ENCODE measurements around the gene HAUS6. TPM values are rescaled to one million over a fixed set of nuclear protein-coding genes. Genes with fewer than 3 reads are reported as not detected.

The HAUS6 gene
- total and polyA plus RNA-seq, 4 experiments from 2014 or later: 6.7 to 20.9 (median 13.5) TPM

- Histone ChIP-seq H3K9me3 (ENCODE audit: control insufficient read depth in 1 of 2, low read length in 2 of 2) (no peaks in the 10 kb centered on the region), H3K27me3 (ENCODE audit: insufficient read depth, low read length) (no peaks in the 10 kb centered on the region), H3K27ac (ENCODE audit: low read depth, low read length) (peak within 1 kb of the TSS; percentile 87), H3K4me1 (ENCODE audit: insufficient read depth, low read length) (peaks cover 39% of the 10 kb centered on the region), H3K4me3 (ENCODE audit: low read length in 2 of 2) (peak within 1 kb of the TSS; percentile 84 to 96), H3K36me3 (ENCODE audit: insufficient read depth, low read length) (no peaks in the 10 kb centered on the region)
- Mint-ChIP-seq H3K4me3 (peak within 1 kb of the TSS; percentile 91 to 99 (median 96)), H3K27me3 (no peaks in the 10 kb centered on the region), H3K9me3 (no peaks in the 10 kb centered on the region), H3K36me3 (peaks cover 0 to 28% of the 10 kb centered on the region in 2 donors), H3K4me1 (peaks cover 21 to 56% (median 40%) of the 10 kb centered on the region in 4 donors), H3K27ac (peak within 1 kb of the TSS; percentile 96 to 100 (median 99))
- peak; percentile 94 to 96 (median 95) for DNase-seq
- ChIA-PET POLR2A (ENCODE audit: partially characterized antibody) (interaction anchor here (0.7 to 3.0 kb wide), 29 partner anchors 8 to 1636 kb away, joined by 3 to 30 read pairs (median 5); partner anchors contain the start of genes ACER2, DENND4C, HAUS6 and RPS6), CTCF (ENCODE audit: partially characterized antibody) (interaction anchor here (0.6 to 3.3 kb wide), 38 partner anchors 10 to 417 kb away, joined by 3 to 35 read pairs (median 3); no protein-coding TSS in a partner anchor)
- intact Hi-C loops (cut with micrococcal nuclease): loop anchor here (1.0 to 2.0 kb wide), 8 partner anchors 53 to 1574 kb away; partner anchors contain the start of genes DENND4C, HAUS6, MLLT3 and PLIN2
Observed at GRCh38 chr9:19048966-19049916, 53.5 kb downstream of the HAUS6 start, which contains the start of gene RRAGA. Gene RRAGA (plus strand): TSS chr9:19049427. CDS start chr9:19049660, 233 bp downstream.

- ChIA-PET POLR2A (ENCODE audit: partially characterized antibody) (no interaction called here), CTCF (ENCODE audit: partially characterized antibody) (interaction anchor here (0.9 to 1.5 kb wide), 2 partner anchors 9 to 428 kb away, joined by 3 to 9 read pairs; no protein-coding TSS in a partner anchor)
- Histone ChIP-seq H3K27ac (ENCODE audit: low read depth, low read length) (no peak overlapping the region), H3K4me1 (ENCODE audit: insufficient read depth, low read length) (no peaks in the 10 kb centered on the region), H3K27me3 (ENCODE audit: insufficient read depth, low read length) (no peaks in the 10 kb centered on the region), H3K9me3 (ENCODE audit: control insufficient read depth in 1 of 2, low read length in 2 of 2) (no peaks in the 10 kb centered on the region), H3K4me3 (ENCODE audit: low read length in 2 of 2) (no peak overlapping the region), H3K36me3 (ENCODE audit: insufficient read depth, low read length) (no peaks in the 10 kb centered on the region)
- no peak overlapping the region for H3K27ac Mint-ChIP-seq
- H3K36me3 Mint-ChIP-seq: peaks cover 1 to 5% of the 10 kb centered on the region in 2 donors
- intact Hi-C loops (cut with micrococcal nuclease): no loop called here
- no peaks in the 10 kb centered on the region for H3K4me1 Mint-ChIP-seq
- no peaks in the 10 kb centered on the region for H3K27me3 Mint-ChIP-seq
- no peak for DNase-seq
- H3K4me3 Mint-ChIP-seq: no peak overlapping the region
- no peaks in the 10 kb centered on the region for H3K9me3 Mint-ChIP-seq
Observed at GRCh38 chr9:19036611-19037010, 66.1 kb downstream of the HAUS6 start.

- no peak within 1 kb of the TSS for H3K27ac Mint-ChIP-seq
- POLR2A ChIA-PET (ENCODE audit: partially characterized antibody): no interaction called here
- Histone ChIP-seq H3K4me1 (ENCODE audit: insufficient read depth, low read length) (no peaks in the 10 kb centered on the region), H3K36me3 (ENCODE audit: insufficient read depth, low read length) (no peaks in the 10 kb centered on the region), H3K27me3 (ENCODE audit: insufficient read depth, low read length) (peaks cover 4% of the 10 kb centered on the region), H3K27ac (ENCODE audit: low read depth, low read length) (no peak within 1 kb of the TSS), H3K9me3 (ENCODE audit: control insufficient read depth in 1 of 2, low read length in 2 of 2) (no peaks in the 10 kb centered on the region), H3K4me3 (ENCODE audit: low read length in 2 of 2) (no peak within 1 kb of the TSS)
- DNase-seq: no peak
- CTCF ChIA-PET (ENCODE audit: partially characterized antibody): no interaction called here
- H3K27me3 Mint-ChIP-seq: peaks cover 4 to 5% of the 10 kb centered on the region in 2 donors
- intact Hi-C loops (cut with micrococcal nuclease): no loop called here
- peaks cover 1 to 5% of the 10 kb centered on the region in 2 donors for H3K36me3 Mint-ChIP-seq
- H3K9me3 Mint-ChIP-seq: no peaks in the 10 kb centered on the region
- peaks cover 0 to 2% (median 0%) of the 10 kb centered on the region in 4 donors for H3K4me1 Mint-ChIP-seq
- H3K4me3 Mint-ChIP-seq: no peak within 1 kb of the TSS
Observed at GRCh38 chr9:19033015-19033414, 69.7 kb downstream of the HAUS6 start, which contains the start of gene SAXO1. Gene SAXO1 (minus strand): TSS chr9:19033209. CDS start chr9:19032908, 301 bp downstream.

GRCh38 chr9:19032406-19032805 lies 70.3 kb downstream of the HAUS6 start:
- Mint-ChIP-seq H3K27ac (no peak overlapping the region), H3K4me1 (peaks cover 0 to 2% (median 0%) of the 10 kb centered on the region in 4 donors), H3K27me3 (peaks cover 4 to 5% of the 10 kb centered on the region in 2 donors), H3K36me3 (peaks cover 1 to 5% of the 10 kb centered on the region in 2 donors), H3K9me3 (no peaks in the 10 kb centered on the region), H3K4me3 (no peak overlapping the region)
- ChIA-PET CTCF (ENCODE audit: partially characterized antibody) (no interaction called here), POLR2A (ENCODE audit: partially characterized antibody) (no interaction called here)
- Histone ChIP-seq H3K36me3 (ENCODE audit: insufficient read depth, low read length) (no peaks in the 10 kb centered on the region), H3K27ac (ENCODE audit: low read depth, low read length) (no peak overlapping the region), H3K4me1 (ENCODE audit: insufficient read depth, low read length) (no peaks in the 10 kb centered on the region), H3K9me3 (ENCODE audit: control insufficient read depth in 1 of 2, low read length in 2 of 2) (no peaks in the 10 kb centered on the region), H3K27me3 (ENCODE audit: insufficient read depth, low read length) (peaks cover 4% of the 10 kb centered on the region), H3K4me3 (ENCODE audit: low read length in 2 of 2) (no peak overlapping the region)
- DNase-seq: no peak
- intact Hi-C loops (cut with micrococcal nuclease): no loop called here

GRCh38 chr9:19030899-19031298 lies 71.8 kb downstream of the HAUS6 start:
- DNase-seq: no peak

GRCh38 chr9:19028835-19029451 lies 73.8 kb downstream of the HAUS6 start:
- no peak overlapping the region for H3K4me3 ChIP-seq (ENCODE audit: low read length in 2 of 2)
- DNase-seq: peak in 4 of 5 donors; percentile 21 to 35 (median 24)
- no peak overlapping the region for H3K27ac ChIP-seq (ENCODE audit: low read depth, low read length)
- intact Hi-C loops (cut with micrococcal nuclease): loop anchor here (5.0 kb wide), 2 partner anchors 428 to 1217 kb away; no protein-coding TSS in a partner anchor
- peak overlapping the region in 1 of 8 donors; percentile 37 for H3K4me3 Mint-ChIP-seq
- peaks cover 4 to 11% of the 10 kb centered on the region in 2 donors for H3K27me3 Mint-ChIP-seq
- no peaks in the 10 kb centered on the region for H3K4me1 ChIP-seq (ENCODE audit: insufficient read depth, low read length)
- no peaks in the 10 kb centered on the region for H3K9me3 Mint-ChIP-seq
- ChIA-PET CTCF (ENCODE audit: partially characterized antibody) (interaction anchor here (0.9 to 3.2 kb wide), 18 partner anchors 9 to 774 kb away, joined by 3 to 28 read pairs (median 5); partner anchors contain the start of gene RRAGA), POLR2A (ENCODE audit: partially characterized antibody) (no interaction called here)
- no peaks in the 10 kb centered on the region for H3K36me3 Mint-ChIP-seq
- H3K27me3 ChIP-seq (ENCODE audit: insufficient read depth, low read length): peaks cover 4% of the 10 kb centered on the region
- no peaks in the 10 kb centered on the region for H3K9me3 ChIP-seq (ENCODE audit: control insufficient read depth in 1 of 2, low read length in 2 of 2)
- peaks cover 0 to 2% (median 0%) of the 10 kb centered on the region in 4 donors for H3K4me1 Mint-ChIP-seq
- H3K27ac Mint-ChIP-seq: no peak overlapping the region
- no peaks in the 10 kb centered on the region for H3K36me3 ChIP-seq (ENCODE audit: insufficient read depth, low read length)

More at GRCh38 chr9:19030899-19031298, 71.8 kb downstream of the HAUS6 start:
- H3K27ac ChIP-seq (ENCODE audit: low read depth, low read length): no peak overlapping the region
- Mint-ChIP-seq H3K9me3 (no peaks in the 10 kb centered on the region), H3K36me3 (peaks cover 0 to 1% of the 10 kb centered on the region in 2 donors), H3K27me3 (peaks cover 4 to 8% of the 10 kb centered on the region in 2 donors), H3K27ac (peak overlapping the region in 1 of 7 donors; percentile 62), H3K4me1 (peaks cover 0 to 2% (median 0%) of the 10 kb centered on the region in 4 donors), H3K4me3 (no peak overlapping the region)
- H3K36me3 ChIP-seq (ENCODE audit: insufficient read depth, low read length): no peaks in the 10 kb centered on the region
- ChIA-PET POLR2A (ENCODE audit: partially characterized antibody) (no interaction called here), CTCF (ENCODE audit: partially characterized antibody) (no interaction called here)
- H3K4me1 ChIP-seq (ENCODE audit: insufficient read depth, low read length): no peaks in the 10 kb centered on the region
- no peak overlapping the region for H3K4me3 ChIP-seq (ENCODE audit: low read length in 2 of 2)
- intact Hi-C loops (cut with micrococcal nuclease): no loop called here
- no peaks in the 10 kb centered on the region for H3K9me3 ChIP-seq (ENCODE audit: control insufficient read depth in 1 of 2, low read length in 2 of 2)
- H3K27me3 ChIP-seq (ENCODE audit: insufficient read depth, low read length): peaks cover 4% of the 10 kb centered on the region

All from CD4-positive, alpha-beta memory T cell (primary cell).